H1 (cell line): ENCODE measurements around the gene PARS2. TPM values are rescaled to one million over a fixed set of nuclear protein-coding genes. Genes with fewer than 3 reads are reported as not detected.

ENCODE experiments used
- CEBPB ChIP-seq: IDR thresholded peaks from 2 replicates; pipeline ENCODE4 v1.6.1; 2012; ENCODE audit warnings: low read depth, low read length
- CHD2 ChIP-seq: IDR thresholded peaks from 2 replicates; pipeline ENCODE4 v1.6.1; 2012; ENCODE audit warnings: low read length, improper control_type of control experiment
- FOSL1 ChIP-seq: IDR thresholded peaks from 2 replicates; pipeline ENCODE4 v1.6.1; 2011; ENCODE audit warnings: mild to moderate bottlenecking, low read depth, low read length, moderate library complexity; ENCODE audit not compliant: insufficient read depth
- JUN ChIP-seq: IDR thresholded peaks from 2 replicates; pipeline ENCODE4 v1.6.1; 2011; ENCODE audit warnings: low read depth, mild to moderate bottlenecking, improper control_type of control experiment, low read length
- NANOG ChIP-seq: IDR thresholded peaks from 2 replicates; pipeline ENCODE4 v1.6.1; 2011; ENCODE audit warnings: low read length, low read depth, mild to moderate bottlenecking, inconsistent platforms; ENCODE audit not compliant: insufficient read depth, poor library complexity, severe bottlenecking
- POU5F1 ChIP-seq: IDR thresholded peaks from 2 replicates; pipeline ENCODE4 v1.6.1; 2011; ENCODE audit warnings: low read depth, mild to moderate bottlenecking, low read length, moderate library complexity
- polyA plus RNA-seq, 7 experiments: library from polyadenylated mRNA; depleted of rRNA in 3 of 7; stranded (reverse) in 5 of 7; unstranded in 2 of 7; fragments of >200 nt in 5 of 7; fragments of 200-250 nt in 2 of 7; gene quantifications; 1 replicate in 5 of 7; 2 replicates in 1 of 7; 4 replicates in 1 of 7; pipeline versions ENCODE4 v1.2.1 to v1.2.3, GENCODE V29; 2011 to 2013; ENCODE audit warnings: missing spikeins in 2 of 7, mixed read lengths in 2 of 7
- total RNA-seq: library from RNA; stranded (reverse); fragmentation: NEBNext Ultra II Directional; extraction: Animal tissue kit (Norgen Biotek cat#: 25700); gene quantifications from 2 replicates; pipeline ENCODE4 v1.2.1, GENCODE V29; 2021

PARS2 gene
- total and polyA plus RNA-seq, 2 of the 8 experiments (the other 6 are each of a cell fraction or from before 2014, with no cell fraction given) = 8.9 to 10.0 TPM

- no peak for TF ChIP-seq FOSL1
- TF ChIP-seq CHD2 = no peak
- TF ChIP-seq CEBPB = no peak
- no peak for TF ChIP-seq NANOG
- TF ChIP-seq JUN = no peak
- no peak for TF ChIP-seq POU5F1
Observed at GRCh38 chr1:54728027-54728426, 36.3 kb downstream of the PARS2 start (continued).
